ENCODE measurements around the gene CHD5. TPM values are rescaled to one million over a fixed set of nuclear protein-coding genes. Genes with fewer than 3 reads are reported as not detected.

CHD5 gene
- total RNA-seq, 1 donor: under 0.01 TPM

GRCh38 chr1:6104631-6105030, 75.5 kb downstream of the CHD5 start:
- H3K36me3 ChIP-seq (ENCODE audit: insufficient read depth, low read length): no peaks in the 10 kb centered on the region
- no peaks in the 10 kb centered on the region for H3K9me3 ChIP-seq (ENCODE audit: low read depth, low read length)
- no peak overlapping the region for H3K27ac ChIP-seq (ENCODE audit: low read depth, low read length)
- no peaks in the 10 kb centered on the region for H3K27me3 ChIP-seq (ENCODE audit: insufficient read depth, low read length)
- H4K20me1 ChIP-seq (ENCODE audit: insufficient read depth, low read length): no peaks in the 10 kb centered on the region
- no peaks in the 10 kb centered on the region for H3K4me1 ChIP-seq (ENCODE audit: insufficient read depth, low read length)
- TF ChIP-seq, protein P1, sequence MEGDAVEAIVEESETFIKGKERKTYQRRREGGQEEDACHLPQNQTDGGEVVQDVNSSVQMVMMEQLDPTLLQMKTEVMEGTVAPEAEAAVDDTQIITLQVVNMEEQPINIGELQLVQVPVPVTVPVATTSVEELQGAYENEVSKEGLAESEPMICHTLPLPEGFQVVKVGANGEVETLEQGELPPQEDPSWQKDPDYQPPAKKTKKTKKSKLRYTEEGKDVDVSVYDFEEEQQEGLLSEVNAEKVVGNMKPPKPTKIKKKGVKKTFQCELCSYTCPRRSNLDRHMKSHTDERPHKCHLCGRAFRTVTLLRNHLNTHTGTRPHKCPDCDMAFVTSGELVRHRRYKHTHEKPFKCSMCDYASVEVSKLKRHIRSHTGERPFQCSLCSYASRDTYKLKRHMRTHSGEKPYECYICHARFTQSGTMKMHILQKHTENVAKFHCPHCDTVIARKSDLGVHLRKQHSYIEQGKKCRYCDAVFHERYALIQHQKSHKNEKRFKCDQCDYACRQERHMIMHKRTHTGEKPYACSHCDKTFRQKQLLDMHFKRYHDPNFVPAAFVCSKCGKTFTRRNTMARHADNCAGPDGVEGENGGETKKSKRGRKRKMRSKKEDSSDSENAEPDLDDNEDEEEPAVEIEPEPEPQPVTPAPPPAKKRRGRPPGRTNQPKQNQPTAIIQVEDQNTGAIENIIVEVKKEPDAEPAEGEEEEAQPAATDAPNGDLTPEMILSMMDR (IDR thresholded peaks at IDR 0.05; ENCODE audit: extremely low read depth, low read depth, low read length): no peak
- no peak overlapping the region for H2AFZ ChIP-seq (ENCODE audit: low read length)
- H3K79me2 ChIP-seq (ENCODE audit: insufficient read depth, low read length): no peaks in the 10 kb centered on the region
- H3K4me3 ChIP-seq (ENCODE audit: insufficient read depth, low read length): no peak overlapping the region
- no peak overlapping the region for H3K4me2 ChIP-seq (ENCODE audit: insufficient read depth, low read length)
- no peak for DNase-seq (ENCODE audit: insufficient read length, low spot score, missing footprints)

DNA sequence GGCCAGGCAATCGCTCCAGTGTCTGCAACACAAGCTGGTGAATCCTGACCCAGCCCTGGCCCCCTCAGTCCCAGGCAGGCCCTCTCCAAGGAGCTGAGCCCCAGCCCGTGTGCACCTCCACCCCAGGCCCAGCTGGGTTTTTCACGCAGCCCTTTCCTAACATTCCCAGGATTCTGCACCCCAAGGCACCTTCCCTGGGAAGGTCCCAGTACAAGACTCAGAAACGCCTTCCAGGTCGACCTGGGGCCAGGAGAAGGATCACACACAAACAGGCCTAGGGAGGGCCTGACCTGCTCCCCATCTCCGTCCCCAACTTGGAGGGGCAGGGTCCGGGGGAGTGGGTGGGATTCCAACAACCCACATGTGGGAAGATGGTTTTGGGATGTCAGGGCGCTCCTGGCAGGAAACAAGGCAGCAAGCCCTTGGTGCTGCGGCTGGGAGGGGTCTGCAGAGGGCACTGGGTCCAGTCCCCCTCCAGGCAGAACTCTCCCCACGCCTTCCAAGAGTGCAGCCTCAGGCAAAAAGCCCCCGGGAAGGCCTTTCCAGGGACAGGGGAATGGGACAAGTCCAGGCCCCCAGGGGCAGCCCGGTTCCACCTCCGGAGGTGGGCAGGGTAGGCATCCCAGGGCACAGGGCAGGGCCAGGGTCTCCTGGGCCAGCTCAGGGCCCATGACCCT, 76.1 kb downstream of the CHD5 start:
- Histone ChIP-seq H3K79me2 (ENCODE audit: insufficient read depth, low read length) (no peaks in the 10 kb centered on the region), H2AFZ (ENCODE audit: low read length) (no peak overlapping the region), H4K20me1 (ENCODE audit: insufficient read depth, low read length) (no peaks in the 10 kb centered on the region), H3K9me3 (ENCODE audit: low read depth, low read length) (no peaks in the 10 kb centered on the region), H3K4me2 (ENCODE audit: insufficient read depth, low read length) (no peak overlapping the region), H3K4me3 (ENCODE audit: insufficient read depth, low read length) (no peak overlapping the region), H3K4me1 (ENCODE audit: insufficient read depth, low read length) (no peaks in the 10 kb centered on the region), H3K27me3 (ENCODE audit: insufficient read depth, low read length) (no peaks in the 10 kb centered on the region), H3K36me3 (ENCODE audit: insufficient read depth, low read length) (no peaks in the 10 kb centered on the region), H3K27ac (ENCODE audit: low read depth, low read length) (no peak overlapping the region)
- TF ChIP-seq, protein P1 (IDR thresholded peaks at IDR 0.05; ENCODE audit: extremely low read depth, low read depth, low read length): no peak
- peak; percentile 87 for DNase-seq (ENCODE audit: insufficient read length, low spot score, missing footprints)

GRCh38 chr1:6103111-6103853, 76.8 kb downstream of the CHD5 start:
- DNase-seq (ENCODE audit: insufficient read length, low spot score, missing footprints): peak; percentile 89
- no peak overlapping the region for H3K4me3 ChIP-seq (ENCODE audit: insufficient read depth, low read length)
- no peak overlapping the region for H2AFZ ChIP-seq (ENCODE audit: low read length)
- TF ChIP-seq, protein P1 (IDR thresholded peaks at IDR 0.05; ENCODE audit: extremely low read depth, low read depth, low read length): no peak
- H3K9me3 ChIP-seq (ENCODE audit: low read depth, low read length): no peaks in the 10 kb centered on the region
- no peaks in the 10 kb centered on the region for H3K36me3 ChIP-seq (ENCODE audit: insufficient read depth, low read length)
- no peak overlapping the region for H3K4me2 ChIP-seq (ENCODE audit: insufficient read depth, low read length)
- H3K27me3 ChIP-seq (ENCODE audit: insufficient read depth, low read length): no peaks in the 10 kb centered on the region
- no peaks in the 10 kb centered on the region for H4K20me1 ChIP-seq (ENCODE audit: insufficient read depth, low read length)
- H3K27ac ChIP-seq (ENCODE audit: low read depth, low read length): no peak overlapping the region
- H3K4me1 ChIP-seq (ENCODE audit: insufficient read depth, low read length): no peaks in the 10 kb centered on the region
- no peaks in the 10 kb centered on the region for H3K79me2 ChIP-seq (ENCODE audit: insufficient read depth, low read length)

DNA sequence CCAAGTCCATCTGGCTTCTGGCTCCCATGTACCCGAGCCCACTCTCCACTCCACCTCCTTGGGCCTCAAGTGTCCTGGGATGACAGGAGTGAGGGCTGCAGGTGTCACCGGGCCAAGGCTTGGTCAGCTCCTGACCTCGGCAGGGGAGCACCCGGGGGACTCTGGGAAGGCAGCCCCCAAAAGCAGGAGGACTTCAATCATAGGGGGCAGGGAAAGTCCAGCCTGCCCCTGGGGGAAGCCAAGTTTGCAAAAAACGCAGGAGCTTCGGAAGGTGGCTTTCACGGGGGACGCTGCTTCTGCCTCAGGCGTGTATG, 77.6 kb downstream of the CHD5 start:
- no peaks in the 10 kb centered on the region for H3K4me1 ChIP-seq (ENCODE audit: insufficient read depth, low read length)
- H3K9me3 ChIP-seq (ENCODE audit: low read depth, low read length): no peaks in the 10 kb centered on the region
- H3K79me2 ChIP-seq (ENCODE audit: insufficient read depth, low read length): no peaks in the 10 kb centered on the region
- H2AFZ ChIP-seq (ENCODE audit: low read length): no peak overlapping the region
- no peaks in the 10 kb centered on the region for H3K36me3 ChIP-seq (ENCODE audit: insufficient read depth, low read length)
- H3K4me2 ChIP-seq (ENCODE audit: insufficient read depth, low read length): no peak overlapping the region
- H3K27ac ChIP-seq (ENCODE audit: low read depth, low read length): no peak overlapping the region
- no peak for DNase-seq (ENCODE audit: insufficient read length, low spot score, missing footprints)
- H4K20me1 ChIP-seq (ENCODE audit: insufficient read depth, low read length): no peaks in the 10 kb centered on the region
- no peaks in the 10 kb centered on the region for H3K27me3 ChIP-seq (ENCODE audit: insufficient read depth, low read length)
- TF ChIP-seq, protein P1 (IDR thresholded peaks at IDR 0.05; ENCODE audit: extremely low read depth, low read depth, low read length): no peak
- no peak overlapping the region for H3K4me3 ChIP-seq (ENCODE audit: insufficient read depth, low read length)

Data from osteoblast (primary cell).